Heart left ventricle (tissue), 16 donors: Measurements from ENCODE around the gene ACIN1. TPM values are rescaled to one million over a fixed set of nuclear protein-coding genes. Genes with fewer than 3 reads are reported as not detected.

Source experiments
- ATAC-seq, 4 donors: fragments of 200-7000 bp; cut with Tn5 transposase; one replicate each; pipeline ENCODE4 v1.9.1; 2020 to 2022; ENCODE audit warnings: moderate library complexity in 4 of 4, mild to moderate bottlenecking in 3 of 4, moderate number of reproducible peaks in 1 of 4
- DNase-seq, 5 donors: peaks; one replicate each; pipeline ENCODE4 v3.0.0-alpha.2; 2020
- H3K27ac ChIP-seq, 12 donors: fragments of 200-600 bp; sonication (generic) in 4 of 12; one replicate each; pipeline versions ENCODE4 v1.5.0 to v1.8.0; 2016 to 2022; ENCODE audit warnings: mild to moderate bottlenecking in 2 of 12
- H3K27me3 ChIP-seq, 9 donors: fragments of 200-600 bp; sonication (generic) in 2 of 9; one replicate each; pipeline versions ENCODE4 v1.5.1 to v1.8.0; 2016 to 2022; ENCODE audit warnings: mild to moderate bottlenecking in 3 of 9
- H3K36me3 ChIP-seq, 9 donors: fragments of 200-600 bp; sonication (generic) in 2 of 9; one replicate each; pipeline versions ENCODE4 v1.5.0 to v1.8.0; 2018 to 2022; ENCODE audit warnings: mild to moderate bottlenecking in 2 of 9
- H3K4me1 ChIP-seq, 12 donors: fragments of 200-600 bp; sonication (generic) in 4 of 12; one replicate each; pipeline versions ENCODE4 v1.5.0 to v1.8.0; 2016 to 2022; ENCODE audit warnings: mild to moderate bottlenecking in 3 of 12
- H3K4me3 ChIP-seq, 12 donors: fragments of 200-600 bp; sonication (generic) in 4 of 12; one replicate each; pipeline versions ENCODE4 v1.5.0 to v1.8.0; 2017 to 2022; ENCODE audit warnings: mild to moderate bottlenecking in 9 of 12, moderate library complexity in 4 of 12
- H3K9me3 ChIP-seq, 12 donors: fragments of 200-600 bp; sonication (generic) in 4 of 12; one replicate each; pipeline versions ENCODE4 v1.5.0 to v1.8.0; 2016 to 2022; ENCODE audit warnings: mild to moderate bottlenecking in 1 of 12
- CTCF ChIP-seq, 12 donors: fragments of 200-600 bp; sonication (generic) in 4 of 12; IDR thresholded peaks; one replicate each; pipeline versions ENCODE4 v1.5.0 to v1.8.0; 2018 to 2022; ENCODE audit warnings: antibody characterized with exemption in 12 of 12, mild to moderate bottlenecking in 5 of 12
- POLR2A ChIP-seq, 2 donors: fragments of 450-650 bp; IDR thresholded peaks; one replicate each; pipeline ENCODE4 v1.6.1; 2017; ENCODE audit warnings: antibody characterized with exemption in 2 of 2, mild to moderate bottlenecking in 2 of 2, moderate library complexity in 2 of 2
- WGBS, 4 donors: extraction: QIAGEN DNeasy Blood & Tissue Kit in 2 of 4; methylation state at CpG; one replicate each; pipeline versions ENCODE4 v1.1.5 to v1.1.7; 2013 to 2018; 5-methylcytosine and 5-hydroxymethylcytosine counted together
- intact Hi-C, 10 donors: fragments of 100-400 bp; cut with DNase I; formaldehyde crosslinking; loops; one replicate each; pipeline versions ENCODE4 v1.11.1 to v1.14.2; 2022
- polyA plus RNA-seq, 2 donors: library from polyadenylated mRNA; stranded (reverse); fragments of 200-250 nt; gene quantifications; one replicate each; pipeline ENCODE4 v1.2.3, GENCODE V29; 2013
- total RNA-seq, 9 donors: library from RNA; depleted of rRNA in 2 of 9; stranded (reverse); fragments of >200 nt in 2 of 9; fragmentation: NEBNext Ultra II Directional in 3 of 9; extraction: Animal tissue kit (Norgen Biotek cat#: 25700) in 3 of 9; gene quantifications; one replicate each; pipeline versions ENCODE4 v1.1.0 to v1.2.4, GENCODE V29; 2016 to 2023
- donor health status: ischemic (EF 13 %, LVEDD 7.1; RV severe dilation, severe dysfunction).
- donor health status: healthy with polysubstance abuse.
- donor health status: DM: no; HTN: yes; CAD: no.
- donor health status: DM: no; HTN: no; CAD: no.
- donor health status: ischemic (EF 25% LVEDD 6.9; RV normal size, moderate dysfunction).
- donor health status: ischemic (EF 25% LVEDD 5.7; RV mildly dilated, moderate dysfunction).
- donor health status: healthy.
- donor health status: DM: yes; HTN: yes; CAD: no.
- donor health status: ischemic (EF 35%, LVEDD 5.7; RV mildly dilated, moderate dysfunction).
- donor health status: nonischemic (EF 11% LVEDD 7.7; RV severe dilation, severe dysfunction).
- donor health status: DM: yes; HTN: yes; CAD: no.
- donor health status: PGD.
- donor health status: ischemic (EF 29% LVEDD 5.4; RV normal size, mild dysfunction).
- donor health status: nonischemic (EF 23%, LVEDD 6.1; RV moderate dilation, normal function).

Gene ACIN1
- total and polyA plus RNA-seq, 11 donors, result 42.0 to 91.2 (median 65.6) TPM

GRCh38 chr14:23030936-23031335, 64.0 kb downstream of the ACIN1 start:
- no peaks in the 10 kb centered on the region for H3K9me3 ChIP-seq
- peaks cover 0 to 32% (median 19%) of the 10 kb centered on the region in 12 donors for H3K4me1 ChIP-seq
- no peak for DNase-seq
- no peak for ATAC-seq
- no peaks in the 10 kb centered on the region for H3K27me3 ChIP-seq
- WGBS, 4 donors, result 95 to 98% (median 96%) methylated on average over 4 of the region's 4 CpGs
- H3K27ac ChIP-seq, result no peak overlapping the region
- H3K36me3 ChIP-seq, result peaks cover 6 to 72% (median 70%) of the 10 kb centered on the region in 9 donors
- no peak overlapping the region for H3K4me3 ChIP-seq
- TF ChIP-seq CTCF (IDR thresholded peaks at IDR 0.05), result no peak
- TF ChIP-seq POLR2A (IDR thresholded peaks at IDR 0.05), result no peak
- intact Hi-C loops, result no loop called here

- 71 to 86% (median 81%) methylated on average over 2 of the region's 2 CpGs for WGBS, 4 donors
- Histone ChIP-seq H3K9me3 (no peaks in the 10 kb centered on the region), H3K27ac (no peak overlapping the region), H3K27me3 (no peaks in the 10 kb centered on the region), H3K36me3 (peaks cover 6 to 91% (median 84%) of the 10 kb centered on the region in 9 donors), H3K4me1 (peaks cover 0 to 29% (median 13%) of the 10 kb centered on the region in 12 donors), H3K4me3 (no peak overlapping the region)
- ATAC-seq, result no peak
- TF ChIP-seq POLR2A (IDR thresholded peaks at IDR 0.05) (no peak), CTCF (IDR thresholded peaks at IDR 0.05) (no peak)
- intact Hi-C loops, result no loop called here
- DNase-seq, result no peak
Observed at GRCh38 chr14:23028799-23029198, 66.1 kb downstream of the ACIN1 start.

- WGBS, 4 donors, result 66 to 77% (median 73%) methylated on average over 4 of the region's 4 CpGs
Observed at GRCh38 chr14:23025151-23025814, 69.7 kb downstream of the ACIN1 start.

More at GRCh38 chr14:23025151-23025814, 69.7 kb downstream of the ACIN1 start:
- H3K4me3 ChIP-seq, result no peak overlapping the region
- no peaks in the 10 kb centered on the region for H3K9me3 ChIP-seq
- intact Hi-C loops, result no loop called here
- H3K4me1 ChIP-seq, result peaks cover 0 to 23% (median 4%) of the 10 kb centered on the region in 12 donors
- peak in 1 of 4 donors; percentile 19 for ATAC-seq
- H3K27me3 ChIP-seq, result no peaks in the 10 kb centered on the region
- no peak for TF ChIP-seq CTCF (IDR thresholded peaks at IDR 0.05)
- TF ChIP-seq POLR2A (IDR thresholded peaks at IDR 0.05), result no peak
- H3K27ac ChIP-seq, result no peak overlapping the region
- H3K36me3 ChIP-seq, result peaks cover 0 to 60% (median 50%) of the 10 kb centered on the region in 9 donors
- DNase-seq, result no peak
